Neuronal stem cell (in vitro differentiated cells): ENCODE results near the gene UGT3A1.
A peak's percentile ranks its signal among the peaks of the same experiment; 100 is the strongest.
"Not testable (repeated sequence)": the region's sequence is repeated elsewhere in the genome, so short reads cannot be mapped to it uniquely, and the experiment has no call there.

Experiments used
- DNase-seq: peaks from one replicate; pipeline ENCODE4 v3.0.0-alpha.2; 2013; ENCODE audit warnings: low spot score
- H2AFZ ChIP-seq: one replicate; pipeline ENCODE4 v1.6.1; 2013; ENCODE audit warnings: mild to moderate bottlenecking, low read length, inconsistent platforms
- H2AK5ac ChIP-seq: 2 replicates; pipeline ENCODE4 v1.6.1; 2013; ENCODE audit warnings: low read depth, mild to moderate bottlenecking, inconsistent platforms, low read length, moderate library complexity, mixed read lengths
- H2BK120ac ChIP-seq: 2 replicates; pipeline ENCODE4 v1.6.1; 2013; ENCODE audit warnings: low read depth, mild to moderate bottlenecking, inconsistent platforms, low read length, moderate library complexity, mixed read lengths
- H2BK12ac ChIP-seq: one replicate; pipeline ENCODE4 v1.6.1; 2013; ENCODE audit warnings: low read length, inconsistent platforms
- H2BK15ac ChIP-seq: 2 replicates; pipeline ENCODE4 v1.6.1; 2013; ENCODE audit warnings: mild to moderate bottlenecking, low read length, inconsistent platforms, mixed read lengths
- H2BK5ac ChIP-seq: one replicate; pipeline ENCODE4 v1.6.1; 2013; ENCODE audit warnings: inconsistent platforms, mild to moderate bottlenecking, low read length, moderate library complexity
- H3K14ac ChIP-seq: one replicate; pipeline ENCODE4 v1.6.1; 2013; ENCODE audit warnings: low read length, inconsistent platforms
- H3K18ac ChIP-seq: 2 replicates; pipeline ENCODE4 v1.6.1; 2013; ENCODE audit warnings: low read length, inconsistent platforms
- H3K23ac ChIP-seq: 2 replicates; pipeline ENCODE4 v1.6.1; 2013; ENCODE audit warnings: low read depth, mild to moderate bottlenecking, mixed read lengths, low read length, inconsistent platforms; ENCODE audit not compliant: poor library complexity
- H3K27ac ChIP-seq: replicated peaks from 3 replicates; pipeline ENCODE4 v1.5.1; 2013; ENCODE audit warnings: low read length, inconsistent platforms
- H3K27me3 ChIP-seq, 3 experiments: 2 replicates each; pipeline ENCODE4 v1.6.1; 2013; ENCODE audit warnings: low read length in 3 of 3, mild to moderate bottlenecking in 2 of 3, inconsistent platforms in 1 of 3, low read depth in 1 of 3, mixed read lengths in 1 of 3, moderate library complexity in 1 of 3; ENCODE audit not compliant: control insufficient read depth in 3 of 3, insufficient read depth in 3 of 3
- H3K36me3 ChIP-seq, 2 donors: replicated peaks in 1 of 2; 2 replicates each; pipeline ENCODE4 v1.6.1; 2013; ENCODE audit warnings: low read length in 2 of 2; ENCODE audit not compliant: control insufficient read depth in 2 of 2, insufficient read depth in 2 of 2
- H3K4ac ChIP-seq: 2 replicates; pipeline ENCODE4 v1.6.1; 2013; ENCODE audit warnings: inconsistent platforms, mild to moderate bottlenecking, low read length, moderate library complexity
- H3K4me1 ChIP-seq, 2 donors: 1 replicate in 1 of 2; 2 replicates in 1 of 2; pipeline ENCODE4 v1.6.1; 2013; ENCODE audit warnings: low read length in 2 of 2, low read depth in 1 of 2; ENCODE audit not compliant: control insufficient read depth in 2 of 2, insufficient read depth in 1 of 2
- H3K4me2 ChIP-seq: one replicate; pipeline ENCODE4 v1.6.1; 2013; ENCODE audit warnings: mild to moderate bottlenecking, low read length, inconsistent platforms; ENCODE audit not compliant: insufficient read depth, poor library complexity, severe bottlenecking
- H3K4me3 ChIP-seq, 2 donors: 2 replicates each; pipeline ENCODE4 v1.5.1; 2013; ENCODE audit warnings: low read length in 2 of 2, mild to moderate bottlenecking in 2 of 2, inconsistent platforms in 1 of 2, moderate library complexity in 1 of 2
- H3K79me1 ChIP-seq: one replicate; pipeline ENCODE4 v1.6.1; 2013; ENCODE audit warnings: low read depth, mild to moderate bottlenecking, inconsistent platforms, low read length, moderate library complexity
- H3K9ac ChIP-seq: one replicate; pipeline ENCODE4 v1.6.1; 2013; ENCODE audit warnings: mild to moderate bottlenecking, low read depth, low read length, inconsistent platforms; ENCODE audit not compliant: poor library complexity
- H3K9me3 ChIP-seq, 2 donors: replicated peaks in 1 of 2; 2 replicates each; pipeline versions ENCODE3 to v1.6.1; 2013; ENCODE audit warnings: low read length in 2 of 2, mild to moderate bottlenecking in 2 of 2, inconsistent platforms in 1 of 2, low read depth in 1 of 2, mixed read lengths in 1 of 2, moderate library complexity in 1 of 2; ENCODE audit not compliant: control insufficient read depth in 2 of 2, insufficient read depth in 1 of 2
- H4K8ac ChIP-seq: one replicate; pipeline ENCODE4 v1.6.1; 2013; ENCODE audit warnings: low read depth, mild to moderate bottlenecking, inconsistent platforms, low read length, moderate library complexity
- H4K91ac ChIP-seq: one replicate; pipeline ENCODE4 v1.6.1; 2013; ENCODE audit warnings: low read length, low read depth, mild to moderate bottlenecking, inconsistent platforms; ENCODE audit not compliant: poor library complexity
- WGBS, 2 donors: extraction: QIAGEN DNeasy Blood & Tissue Kit; methylation state at CpG; one replicate each; pipeline ENCODE4 v1.1.7; 2013; ENCODE audit warnings: missing lambda C conversion rate in 2 of 2, mixed read lengths in 1 of 2; ENCODE audit not compliant: insufficient read length in 2 of 2, insufficient replicate concordance in 1 of 2; ENCODE audit errors: extremely low coverage in 2 of 2; 5-methylcytosine and 5-hydroxymethylcytosine counted together

UGT3A1 gene

DNA sequence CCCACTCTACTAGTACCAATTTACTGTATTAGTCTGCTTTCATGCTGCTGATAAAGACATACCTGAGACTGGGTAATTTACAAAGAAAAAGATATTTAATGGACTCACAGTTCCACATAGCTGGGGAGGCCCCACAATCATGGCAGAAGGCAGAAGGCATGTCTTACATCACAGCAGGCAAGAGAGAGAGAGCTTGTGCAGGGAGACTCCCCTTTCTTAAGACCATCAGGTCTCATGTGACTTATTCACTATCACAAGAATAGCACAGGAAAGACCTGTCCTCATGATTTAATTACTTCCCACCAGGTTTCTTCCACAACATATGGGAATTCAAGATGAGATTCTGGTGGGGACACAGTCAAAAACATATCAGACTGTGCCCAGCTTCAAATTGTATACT lies 11.5 kb downstream of the UGT3A1 start:
- Histone ChIP-seq H3K4ac (no peak overlapping the region), H2BK15ac (no peak overlapping the region), H2AFZ (no peak overlapping the region), H3K4me2 (no peak overlapping the region), H4K8ac (no peak overlapping the region), H3K27ac (no peak overlapping the region), H4K91ac (no peak overlapping the region), H3K18ac (no peak overlapping the region), H3K36me3 (no peaks in the 10 kb centered on the region), H2BK5ac (no peak overlapping the region), H3K4me3 (no peak overlapping the region), H3K14ac (no peak overlapping the region), H3K79me1 (no peaks in the 10 kb centered on the region), H3K9ac (no peak overlapping the region), H2AK5ac (no peak overlapping the region), H3K4me1 (no peaks in the 10 kb centered on the region), H3K9me3 (peaks cover 0 to 9% of the 10 kb centered on the region in 2 donors), H2BK120ac (no peak overlapping the region), H3K23ac (no peak overlapping the region), H3K27me3 (no peaks in the 10 kb centered on the region), H2BK12ac (no peak overlapping the region)
- DNase-seq, result no peak

DNA sequence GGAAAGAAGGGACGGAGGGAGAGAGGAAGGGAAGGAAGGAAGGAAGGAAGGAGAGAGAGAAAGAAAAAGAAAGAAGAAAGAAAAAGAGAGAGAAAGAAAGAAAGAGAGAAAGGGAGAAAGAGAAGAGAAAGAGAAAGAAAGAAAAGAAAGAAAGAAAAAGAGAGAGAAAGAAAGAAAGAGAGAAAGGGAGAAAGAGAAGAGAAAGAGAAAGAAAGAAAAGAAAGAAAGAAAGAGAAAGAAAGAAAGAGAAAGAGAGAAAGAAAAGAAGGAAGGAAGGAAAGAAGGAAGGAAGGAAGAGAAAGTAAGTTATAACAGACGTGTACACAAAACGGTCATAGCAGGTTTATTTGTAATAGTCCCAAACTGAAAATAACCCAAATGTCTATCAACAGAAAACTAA lies 14.3 kb downstream of the UGT3A1 start:
- not testable (repeated sequence) for H3K27me3 ChIP-seq, H2BK12ac ChIP-seq, H2AFZ ChIP-seq, H3K14ac ChIP-seq, H3K4me1 ChIP-seq, H2BK5ac ChIP-seq, H3K9ac ChIP-seq, H3K9me3 ChIP-seq, H3K4me2 ChIP-seq, H2BK120ac ChIP-seq, H3K79me1 ChIP-seq, H4K91ac ChIP-seq, H3K36me3 ChIP-seq, H4K8ac ChIP-seq, H3K4ac ChIP-seq, DNase-seq, H2AK5ac ChIP-seq, H3K27ac ChIP-seq, H3K18ac ChIP-seq, H3K23ac ChIP-seq, H2BK15ac ChIP-seq, H3K4me3 ChIP-seq
- WGBS, 2 donors, result no CpG with 5 or more reads among the region's 3 CpGs

DNA sequence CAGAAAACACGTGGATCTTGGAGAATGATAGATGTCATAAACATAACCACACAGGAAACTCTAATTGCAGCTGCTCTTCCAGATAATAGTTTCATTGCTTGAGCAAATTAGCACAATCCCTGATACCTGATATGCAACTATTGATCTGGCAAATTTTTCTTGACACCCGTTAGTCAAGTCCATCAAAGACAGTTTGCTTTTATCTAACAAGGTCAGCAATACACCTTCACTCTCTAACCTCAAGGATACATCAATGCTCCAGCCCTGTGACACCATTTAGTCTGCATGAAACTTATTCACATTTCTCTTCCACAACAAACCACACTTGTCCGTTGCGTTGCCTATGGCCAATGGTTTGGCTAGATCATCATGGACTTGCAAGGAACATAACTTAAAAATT lies 16.6 kb downstream of the UGT3A1 start:
- H2AK5ac ChIP-seq, result no peak overlapping the region
- no peak overlapping the region for H3K27ac ChIP-seq

GRCh38 chr5:35971878-35972210 lies 19.3 kb downstream of the UGT3A1 start:
- no peak overlapping the region for H2BK5ac ChIP-seq
- H4K91ac ChIP-seq, result no peak overlapping the region
- H3K4me3 ChIP-seq, result peak overlapping the region in 1 of 2 donors; percentile 22
- no CpG with 5 or more reads among the region's 5 CpGs for WGBS, 2 donors
- H2BK12ac ChIP-seq, result no peak overlapping the region
- H2AFZ ChIP-seq, result no peak overlapping the region
- no peak overlapping the region for H2BK15ac ChIP-seq
- H3K14ac ChIP-seq, result no peak overlapping the region
- no peak overlapping the region for H3K9ac ChIP-seq
- H3K36me3 ChIP-seq, result no peaks in the 10 kb centered on the region
- no peak overlapping the region for H4K8ac ChIP-seq
- H3K23ac ChIP-seq, result no peak overlapping the region
- H3K9me3 ChIP-seq, result no peaks in the 10 kb centered on the region
- no peaks in the 10 kb centered on the region for H3K27me3 ChIP-seq
- no peak overlapping the region for H3K18ac ChIP-seq
- no peaks in the 10 kb centered on the region for H3K4me1 ChIP-seq
- no peak for DNase-seq
- no peak overlapping the region for H3K27ac ChIP-seq
- no peak overlapping the region for H3K4me2 ChIP-seq
- H2BK120ac ChIP-seq, result no peak overlapping the region
- no peak overlapping the region for H3K4ac ChIP-seq
- H2AK5ac ChIP-seq, result no peak overlapping the region
- H3K79me1 ChIP-seq, result no peaks in the 10 kb centered on the region

More for the DNA sequence above, 16.6 kb downstream of the UGT3A1 start:
- Histone ChIP-seq H3K18ac (no peak overlapping the region), H3K9me3 (no peaks in the 10 kb centered on the region), H3K4me2 (no peak overlapping the region), H2BK15ac (no peak overlapping the region), H3K23ac (no peak overlapping the region), H3K4me3 (no peak overlapping the region), H4K8ac (no peak overlapping the region), H3K27me3 (no peaks in the 10 kb centered on the region), H2BK120ac (no peak overlapping the region), H3K9ac (no peak overlapping the region), H3K36me3 (no peaks in the 10 kb centered on the region), H2BK12ac (no peak overlapping the region), H3K79me1 (no peaks in the 10 kb centered on the region), H3K4ac (no peak overlapping the region), H2BK5ac (no peak overlapping the region), H3K4me1 (no peaks in the 10 kb centered on the region), H4K91ac (no peak overlapping the region), H3K14ac (no peak overlapping the region), H2AFZ (no peak overlapping the region)
- WGBS, 2 donors, result no CpG with 5 or more reads among the region's 4 CpGs
- no peak for DNase-seq
